DMS114 treated with DMSO at 0.1 percent for 48 hours (cell line): ENCODE measurements around the gene RIT2.

Experiments used
- DNase-seq: peaks from one replicate; lab custom pipeline; 2025; ENCODE audit not compliant: unreplicated experiment; lab: John Stamatoyannopoulos, UW

Gene RIT2

DNA sequence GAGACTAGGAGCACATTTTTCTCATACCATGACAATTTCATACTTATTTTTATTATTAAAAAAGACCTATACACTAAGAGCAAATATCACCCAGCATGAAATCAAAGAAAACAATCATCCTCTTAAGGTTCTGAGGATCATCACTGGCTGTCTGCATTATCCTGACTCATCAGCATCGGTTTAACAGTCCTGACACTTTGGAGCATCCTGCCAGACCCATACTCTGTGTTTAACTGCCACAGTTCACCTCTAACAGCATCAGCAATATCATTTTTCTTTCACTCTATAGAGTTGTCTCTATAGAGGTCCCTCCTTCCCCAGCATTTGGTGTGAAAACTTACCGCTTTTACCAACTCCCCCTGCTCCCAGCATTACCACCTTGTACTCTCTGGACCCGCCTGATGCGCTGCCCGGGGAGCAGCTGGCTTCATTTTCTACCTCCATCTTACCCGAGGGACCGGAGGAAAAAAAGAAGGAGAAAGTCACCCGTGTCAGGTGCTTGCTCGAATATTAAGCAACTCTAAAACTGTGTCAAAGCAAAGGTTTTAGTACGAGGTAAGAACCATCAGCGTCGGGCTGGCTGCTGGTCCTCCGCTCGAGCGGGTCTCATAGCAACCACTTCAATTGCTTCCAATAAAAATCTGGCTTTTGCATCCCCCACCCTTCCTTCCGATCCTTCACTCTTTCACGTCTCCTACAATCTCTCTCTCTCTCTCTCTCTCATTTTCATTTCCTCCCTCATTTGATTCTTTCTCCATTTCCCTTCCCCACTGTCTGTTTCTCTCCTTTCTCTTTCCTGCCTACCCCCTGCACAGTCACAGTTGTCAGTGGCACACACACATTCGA is at the start of gene RIT2:
Gene RIT2, minus strand, starts transcription at position 610 of the 846 bp plus-strand sequence.
- DNase-seq, result no peak

DNA sequence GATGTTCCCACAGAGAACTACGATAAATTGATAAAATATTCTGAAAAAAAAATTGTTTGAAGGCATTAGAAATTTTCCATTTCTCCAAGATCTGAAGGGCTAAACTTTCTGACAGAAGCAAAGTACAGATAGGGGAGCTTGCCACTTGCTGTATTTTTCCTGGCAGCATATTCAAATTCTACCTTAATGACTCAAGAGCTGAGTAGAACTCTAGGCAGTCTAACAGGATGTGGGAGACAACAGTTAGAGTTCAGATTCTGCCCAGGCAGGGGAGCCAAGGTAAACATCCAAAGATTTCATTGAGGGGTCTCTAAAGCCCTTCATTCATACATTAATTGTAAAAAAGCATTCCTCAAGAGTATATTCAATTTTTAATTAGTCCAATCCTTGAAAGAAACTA is 46.0 kb upstream of the RIT2 start:
- no peak for DNase-seq

DNA sequence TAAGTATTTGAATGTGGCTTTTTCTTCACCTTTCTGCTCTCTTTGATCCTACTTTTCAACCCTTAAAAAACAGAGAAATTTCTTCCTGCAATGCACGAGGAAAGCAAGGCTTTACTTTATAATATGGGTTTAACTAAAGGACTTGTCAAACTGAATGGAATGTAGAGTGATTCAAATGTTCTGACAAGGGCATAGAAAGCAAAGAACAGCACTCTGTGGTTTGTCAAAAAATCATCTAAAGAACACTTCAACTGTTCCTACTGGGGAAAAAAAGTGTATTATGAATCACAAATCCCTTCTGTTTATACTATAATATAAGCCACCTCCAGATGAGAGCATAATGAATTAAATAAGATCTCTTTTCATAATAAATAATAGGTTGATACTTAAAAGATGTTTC is 45.0 kb upstream of the RIT2 start:
- DNase-seq, result no peak

DNA sequence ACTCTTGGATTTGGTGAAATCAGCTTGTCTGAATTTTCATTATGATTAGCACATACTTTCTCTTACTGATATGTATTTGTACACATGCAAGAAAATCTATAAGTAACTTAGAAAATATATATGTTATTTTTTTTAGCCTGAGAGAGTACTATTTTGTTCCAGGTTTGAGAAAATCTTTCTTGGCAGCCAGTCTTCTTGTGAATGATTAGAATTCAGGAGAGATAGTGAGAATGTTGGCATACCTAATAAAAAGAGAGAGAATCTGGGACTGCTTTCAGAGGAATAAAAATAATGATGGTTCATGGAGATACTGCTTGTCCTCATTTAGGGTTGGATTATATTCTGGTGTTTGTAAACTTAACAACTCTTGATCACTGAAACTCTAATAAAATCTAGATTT is 44.4 kb upstream of the RIT2 start:
- DNase-seq, result no peak

DNA sequence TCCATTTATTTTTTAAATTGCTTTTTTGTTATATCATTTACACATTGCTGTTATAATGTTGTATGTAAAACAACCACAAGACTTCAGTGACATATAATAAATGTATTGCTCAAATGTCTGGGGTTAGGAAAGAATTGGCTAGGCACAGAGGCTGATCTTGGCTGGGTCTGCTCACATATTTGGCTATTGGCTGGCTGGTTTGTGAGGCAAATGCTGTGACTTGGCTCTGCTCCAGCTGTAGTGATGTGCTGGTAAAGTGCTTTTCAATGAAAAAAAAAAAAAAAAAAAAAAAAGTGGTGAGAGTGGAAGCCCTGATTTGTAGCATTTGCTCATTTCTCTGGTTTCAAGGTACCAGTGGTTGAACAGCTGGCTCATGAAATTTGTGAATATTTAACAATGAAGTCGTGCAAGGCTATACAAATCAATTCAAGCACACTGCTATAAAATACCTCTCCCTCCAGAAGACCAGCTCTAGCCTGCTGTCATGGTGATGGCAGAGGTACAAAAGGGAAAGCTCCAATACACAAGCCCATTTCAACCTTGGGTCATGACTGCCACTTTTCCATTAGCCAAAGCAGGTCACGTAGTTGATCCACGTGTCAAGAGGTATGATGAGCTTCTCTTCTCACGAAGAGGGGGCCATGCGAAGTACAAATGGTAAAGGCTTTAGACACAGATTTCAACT is 43.7 kb upstream of the RIT2 start:
- no peak for DNase-seq

DNA sequence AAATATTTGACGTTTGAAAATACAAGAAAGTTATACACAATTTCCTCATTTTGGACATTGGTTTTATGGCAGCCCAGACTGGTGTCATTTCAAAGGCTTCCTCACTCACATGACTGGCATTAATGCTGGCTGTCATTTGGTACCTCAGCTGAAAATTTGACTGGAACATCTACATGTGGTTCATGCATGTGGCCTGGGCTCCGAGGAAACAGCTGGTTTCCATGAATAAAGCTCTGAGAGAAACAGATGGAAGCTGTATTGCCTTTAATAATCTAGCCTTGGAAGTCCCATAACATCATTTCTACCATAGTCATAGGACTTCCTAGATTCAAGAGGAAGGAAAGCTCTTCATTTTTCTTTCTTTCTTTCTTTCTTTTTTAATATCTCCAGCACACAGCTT is 42.9 kb upstream of the RIT2 start:
- no peak for DNase-seq

DNA sequence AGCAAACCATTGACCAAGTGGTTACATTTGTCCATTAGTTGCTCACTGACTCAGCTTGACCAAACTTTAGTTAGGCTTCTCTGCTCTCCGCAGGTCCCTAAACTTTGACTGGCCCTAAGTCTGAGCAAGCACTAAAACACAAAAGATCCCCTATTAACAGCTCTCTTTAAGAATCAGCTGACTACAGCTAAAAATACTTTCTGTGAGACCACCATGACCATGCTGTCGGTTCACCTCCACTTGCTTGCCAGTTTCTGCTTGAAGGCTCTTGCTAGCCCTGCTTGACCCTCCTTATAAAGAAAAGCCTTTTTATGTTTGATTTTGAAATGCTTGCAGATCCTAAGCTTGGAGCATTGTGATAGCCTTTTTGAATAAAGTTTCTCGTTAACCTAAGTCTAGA is 40.4 kb upstream of the RIT2 start:
- no peak for DNase-seq

DNA sequence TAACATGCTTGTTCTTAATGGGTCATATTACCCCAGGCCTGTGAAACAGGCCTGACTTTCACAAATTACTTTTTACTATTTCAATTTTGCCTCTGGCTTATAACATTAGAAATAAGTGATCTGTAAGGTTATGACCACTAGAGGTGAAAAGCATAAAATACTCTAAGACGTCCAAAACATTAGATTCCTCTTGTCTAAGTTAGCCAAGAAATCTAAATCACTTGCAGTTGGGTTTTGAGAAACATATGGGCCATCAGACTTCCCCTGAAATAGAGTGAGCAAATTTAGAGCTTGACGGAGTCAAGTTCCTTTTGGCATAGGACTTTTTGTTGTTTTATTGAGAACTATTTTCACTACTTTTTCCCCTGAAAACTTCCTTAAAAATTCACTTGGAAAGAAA is 32.7 kb upstream of the RIT2 start:
- DNase-seq, result no peak

DNA sequence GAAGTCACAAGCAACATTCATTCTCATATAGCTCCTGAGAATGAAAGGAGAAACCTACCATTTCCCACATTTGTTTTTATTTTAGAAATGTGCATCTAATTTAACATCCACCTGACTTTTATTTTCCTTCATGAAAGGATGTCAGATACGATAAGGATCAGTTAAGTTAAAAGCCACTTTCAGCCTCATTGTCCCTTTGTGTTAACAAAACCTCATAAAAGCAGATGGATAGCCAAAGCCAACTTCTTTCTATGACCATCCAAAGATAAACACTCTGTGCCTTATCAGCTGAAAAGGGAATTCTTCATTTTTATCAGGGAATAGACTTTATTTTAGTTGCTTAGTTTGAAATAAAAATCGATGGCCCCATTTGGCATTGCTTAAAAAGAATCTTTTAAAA is 25.7 kb upstream of the RIT2 start:
- DNase-seq, result no peak

DNA sequence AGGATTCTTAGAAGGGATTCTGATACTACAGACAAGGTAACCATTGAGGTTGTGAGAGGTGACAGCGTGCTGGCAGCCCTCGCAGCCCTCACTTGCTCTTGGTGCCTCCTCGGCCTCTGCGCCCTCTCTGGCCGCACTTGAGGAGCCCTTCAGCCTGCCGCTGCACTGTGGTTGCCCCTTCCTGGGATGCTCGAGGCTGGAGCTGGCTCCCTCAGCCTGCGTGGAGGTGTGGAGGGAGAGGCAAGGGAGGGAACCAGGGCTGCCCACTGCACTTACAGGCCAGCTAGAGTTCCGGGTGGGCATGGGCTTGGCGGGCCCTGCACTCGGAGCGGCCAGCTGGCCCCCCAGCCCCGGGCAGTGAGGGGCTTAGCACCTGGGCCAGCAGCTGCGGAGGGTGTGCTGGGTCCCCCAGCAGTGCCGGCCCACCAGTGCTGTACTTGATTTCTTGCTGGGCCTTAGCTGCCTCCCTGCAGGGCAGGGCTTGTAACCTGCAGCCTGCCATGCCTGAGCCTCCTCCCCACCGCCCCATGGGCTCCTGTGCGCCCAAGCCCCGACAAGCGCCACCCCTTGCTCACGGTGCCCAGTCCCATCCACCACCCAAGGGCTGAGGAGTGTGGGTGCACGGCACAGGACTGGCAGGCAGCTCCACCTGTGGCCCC is 23.9 kb upstream of the RIT2 start:
- no peak for DNase-seq

DNA sequence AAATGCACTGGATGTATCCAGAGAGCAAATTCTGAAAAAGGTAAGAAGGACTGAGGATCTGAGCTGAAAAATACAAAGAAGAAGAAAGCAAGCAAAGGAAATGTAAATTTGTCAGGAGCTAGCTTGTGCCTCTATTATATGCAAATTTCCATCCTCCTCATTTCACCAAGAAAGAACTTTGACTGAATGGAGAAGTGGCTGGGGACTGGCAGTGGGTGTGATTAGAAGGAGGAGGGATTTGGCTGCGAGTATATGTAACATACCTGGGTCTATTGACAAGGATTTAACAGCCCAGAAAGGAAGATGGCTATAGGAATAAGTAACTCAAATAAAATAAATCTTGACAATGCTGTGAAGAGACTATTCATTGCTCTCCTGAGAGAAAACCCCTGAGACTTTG is 19.4 kb upstream of the RIT2 start:
- no peak for DNase-seq

DNA sequence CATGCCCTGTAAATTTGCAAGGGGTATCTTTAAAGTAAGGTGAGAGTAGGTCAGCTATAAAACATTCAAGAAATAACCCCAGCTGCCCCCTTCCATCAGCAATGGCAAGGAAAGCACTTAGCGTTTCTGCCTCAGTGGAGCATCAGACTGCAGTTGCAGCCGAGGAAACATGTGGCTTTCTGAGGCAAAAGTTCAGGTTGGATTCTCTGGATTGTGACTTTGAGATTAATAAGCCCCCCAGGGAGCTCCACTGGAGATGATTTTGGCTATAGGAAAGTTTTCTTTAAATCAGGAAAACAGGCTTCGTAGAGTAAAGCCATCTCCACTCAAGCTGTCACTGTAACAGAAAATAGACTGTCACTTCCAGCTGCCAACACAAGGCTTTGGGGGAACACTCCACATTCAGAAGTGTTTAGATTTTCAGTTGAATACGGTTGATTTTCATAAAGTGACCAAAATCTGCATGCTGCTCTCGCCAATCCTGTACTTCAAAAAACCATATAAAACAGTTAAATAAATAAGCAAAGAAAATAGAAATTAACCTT is 15.3 kb upstream of the RIT2 start:
- no peak for DNase-seq

DNA sequence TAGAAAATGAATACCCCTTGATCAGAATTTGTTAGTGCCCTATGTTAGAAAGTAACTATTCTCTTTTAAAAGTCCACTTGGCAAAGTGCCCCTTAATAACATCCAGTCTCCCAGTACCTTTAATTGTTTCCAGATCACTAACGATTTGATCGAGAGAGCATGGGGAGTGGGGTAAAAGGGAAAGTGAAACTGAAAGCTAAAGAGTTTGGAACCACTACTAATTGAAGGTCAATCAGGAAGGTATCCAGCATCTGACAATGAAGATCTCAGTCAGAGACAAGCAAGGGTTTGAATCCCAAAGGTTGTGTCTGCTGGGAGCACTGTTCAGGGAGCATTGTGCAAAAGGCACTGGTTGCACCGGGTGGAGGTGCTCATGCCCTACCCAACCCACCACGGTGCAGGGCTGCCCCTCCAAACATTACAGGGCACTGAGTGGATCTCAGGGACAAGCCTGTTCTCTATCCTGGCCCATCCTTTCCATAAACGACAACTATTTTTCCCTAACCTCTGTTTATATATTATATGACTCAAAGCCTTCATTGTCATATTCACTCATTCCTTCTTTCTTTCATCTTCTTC is 14.6 kb upstream of the RIT2 start:
- no peak for DNase-seq

DNA sequence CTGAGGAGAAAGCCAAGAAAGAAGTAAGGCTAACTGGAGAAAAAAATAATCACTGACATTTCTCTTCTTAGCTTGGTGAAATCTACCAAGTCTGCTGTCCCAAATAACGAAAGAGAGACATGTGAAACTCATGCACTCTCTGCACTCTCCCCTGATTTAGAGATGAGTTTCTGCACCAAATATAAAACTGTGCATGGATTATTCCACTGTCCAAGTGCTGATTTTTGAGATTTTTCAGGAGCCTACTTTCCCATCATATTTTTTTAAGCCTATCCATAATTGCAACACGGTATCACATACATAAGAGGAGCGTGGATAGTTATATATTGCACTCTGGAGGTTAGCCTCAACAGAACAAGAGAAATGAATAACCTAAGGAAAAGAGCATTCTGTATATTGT is 10.0 kb upstream of the RIT2 start:
- no peak for DNase-seq

DNA sequence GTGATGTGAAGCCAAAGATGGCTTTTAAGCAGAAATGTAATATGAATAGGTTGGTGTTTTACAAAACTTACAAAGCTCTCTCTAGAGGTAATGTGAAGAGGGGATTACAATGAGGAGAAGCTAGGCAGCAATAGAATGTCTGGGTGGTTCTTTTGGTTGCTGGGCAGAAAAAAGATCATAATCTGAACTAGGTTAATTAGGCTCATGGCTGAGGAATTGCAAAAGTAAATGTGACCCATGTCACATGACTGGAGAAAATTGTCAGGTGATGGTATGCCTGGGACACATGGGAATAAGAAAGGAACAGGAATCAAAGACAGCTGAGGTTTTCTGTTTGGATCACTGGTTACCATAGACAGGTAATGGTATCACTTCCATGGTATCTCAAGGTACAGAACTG is 7.5 kb upstream of the RIT2 start:
- no peak for DNase-seq

DNA sequence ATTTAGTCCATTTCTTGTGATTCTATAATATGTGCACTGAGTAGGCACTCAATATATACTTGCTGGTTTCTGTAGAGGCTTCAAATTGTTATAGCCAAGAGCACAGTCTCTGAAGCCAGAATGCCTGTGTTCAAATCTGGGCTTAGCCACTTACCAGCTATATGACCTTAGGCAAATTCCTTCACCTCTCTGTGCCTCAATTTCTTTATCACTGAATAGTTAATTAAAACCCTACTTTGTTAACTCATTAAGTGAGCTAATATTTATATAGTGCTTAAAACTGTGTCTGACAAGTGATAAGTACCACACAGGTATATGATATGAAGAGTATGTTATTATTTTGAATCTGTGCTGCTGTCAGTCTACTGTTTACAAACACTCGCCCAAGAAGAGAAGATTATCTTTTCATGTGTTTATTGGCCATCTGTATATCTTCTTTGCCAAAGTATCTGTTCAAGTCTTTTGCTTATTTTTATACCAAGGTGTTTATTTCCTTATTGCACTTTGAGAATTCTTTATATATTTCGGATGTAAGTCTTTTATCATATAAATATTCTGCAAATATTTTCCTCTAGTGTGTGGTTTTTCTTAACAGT is 1.3 kb upstream of the RIT2 start:
- DNase-seq, result no peak

DNA sequence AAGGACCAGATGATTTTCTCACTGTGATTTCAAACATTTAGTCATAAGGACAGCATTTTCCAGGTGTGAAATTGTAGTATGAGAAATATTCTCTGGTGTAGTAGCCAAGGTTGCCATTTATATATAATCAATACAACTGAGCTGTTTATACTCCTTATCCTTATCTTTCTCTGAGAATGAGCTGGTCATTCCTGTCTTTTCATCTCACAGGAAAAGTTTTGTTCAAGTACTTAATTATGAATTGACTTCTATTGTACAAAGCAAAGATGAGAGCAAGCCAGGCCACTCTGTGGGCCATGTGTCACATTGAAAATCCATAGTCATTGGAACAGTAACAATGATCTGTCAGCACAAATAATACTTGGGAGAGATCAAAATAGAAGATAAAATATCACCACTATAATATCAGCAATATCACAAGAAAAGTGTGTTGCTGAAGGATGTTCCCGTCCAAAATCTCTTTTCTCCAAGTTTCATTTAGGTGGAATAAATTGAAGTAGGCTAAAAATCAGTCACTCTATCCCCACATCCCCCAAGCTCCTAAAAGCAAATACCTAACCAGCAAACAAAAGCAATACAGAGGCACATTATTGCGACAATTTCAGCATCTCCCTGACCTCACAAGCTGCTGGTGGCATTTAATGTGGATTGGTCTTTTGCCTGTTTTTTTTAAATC is 2.1 kb downstream of the RIT2 start:
- no peak for DNase-seq

DNA sequence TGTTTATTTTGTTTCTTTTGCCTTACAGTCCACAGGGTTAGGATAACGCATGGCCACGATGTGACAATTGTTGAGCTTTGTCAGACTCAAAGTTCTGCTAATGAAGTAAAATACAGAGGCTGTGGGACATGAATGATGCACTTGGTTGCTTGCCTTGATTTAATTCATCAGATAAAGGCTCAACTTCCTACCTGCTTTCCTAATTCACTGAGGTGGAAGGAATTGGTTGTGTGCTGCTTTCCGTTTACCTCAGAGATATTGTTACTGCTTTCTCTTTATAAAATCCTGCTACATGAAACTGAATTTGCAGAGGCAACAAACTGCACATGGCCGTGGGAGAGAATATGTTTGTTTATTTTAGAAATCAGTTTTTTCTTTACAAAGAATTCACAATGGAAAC is 6.6 kb downstream of the RIT2 start:
- no peak for DNase-seq

DNA sequence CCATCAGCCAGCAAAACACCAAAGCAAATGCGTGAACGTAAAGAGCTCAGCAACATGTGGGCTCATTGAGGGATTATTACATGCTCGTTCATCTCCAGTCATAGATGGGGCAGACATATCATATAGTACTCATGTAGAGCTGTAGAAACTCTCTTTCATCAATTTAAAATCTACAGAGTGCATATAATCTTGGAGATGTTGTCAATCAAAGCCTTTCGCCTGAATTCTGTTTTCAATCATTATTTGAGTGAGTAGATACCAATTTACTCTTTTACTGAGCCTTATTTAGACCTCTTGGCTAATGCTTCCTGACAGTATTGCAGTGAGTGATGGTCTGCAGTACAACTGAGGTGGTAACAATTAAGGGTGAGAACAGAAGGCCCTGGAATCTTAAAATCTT is 7.0 kb downstream of the RIT2 start:
- DNase-seq, result no peak

DNA sequence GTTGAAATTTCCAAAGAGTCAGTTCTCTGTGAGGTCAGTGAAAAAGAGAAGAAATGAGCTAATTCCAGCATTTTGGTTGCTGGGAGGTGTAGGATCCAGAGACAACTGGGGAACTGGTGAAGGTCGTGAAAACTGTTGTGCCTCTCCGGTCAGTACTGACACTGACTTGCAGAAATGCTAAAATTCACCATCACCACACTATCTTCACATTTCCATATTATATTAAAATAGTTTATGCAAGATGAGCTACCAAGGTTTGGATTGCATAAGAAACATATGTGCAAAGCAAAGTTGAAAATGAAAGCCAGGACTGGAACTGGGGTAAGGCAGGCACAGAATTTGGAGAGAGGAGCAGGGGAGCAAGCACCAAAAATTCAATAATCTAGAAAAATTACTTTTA is 21.8 kb downstream of the RIT2 start:
- DNase-seq, result no peak

DNA sequence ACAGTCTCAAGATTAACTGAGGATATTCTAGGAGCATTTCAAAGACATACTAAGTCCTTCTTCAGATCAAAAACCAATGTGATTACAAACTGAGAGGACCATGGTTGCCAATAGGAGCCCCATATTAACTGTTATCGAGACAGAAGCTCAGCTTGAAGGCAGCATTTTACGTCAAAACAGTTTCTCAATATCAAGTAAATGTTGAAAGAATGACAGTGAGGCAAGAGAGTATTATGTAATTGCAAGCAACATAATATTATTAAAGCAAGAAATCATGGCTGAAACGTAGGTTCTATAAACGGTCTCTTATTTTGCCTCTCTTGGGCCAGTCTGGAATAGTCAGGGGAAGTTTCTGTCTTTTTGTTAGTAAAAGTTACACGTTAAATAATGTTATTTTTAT is 22.9 kb downstream of the RIT2 start:
- no peak for DNase-seq
